ENCODE measurements around the gene C3orf33. TPM values are rescaled to one million over a fixed set of nuclear protein-coding genes. Genes with fewer than 3 reads are reported as not detected.
A peak's percentile ranks its signal among the peaks of the same experiment; 100 is the strongest.

C3orf33 gene
- total and polyA plus RNA-seq, 8 donors: 0.72 to 5.5 (median 1.5) TPM; not detected in 1

DNA sequence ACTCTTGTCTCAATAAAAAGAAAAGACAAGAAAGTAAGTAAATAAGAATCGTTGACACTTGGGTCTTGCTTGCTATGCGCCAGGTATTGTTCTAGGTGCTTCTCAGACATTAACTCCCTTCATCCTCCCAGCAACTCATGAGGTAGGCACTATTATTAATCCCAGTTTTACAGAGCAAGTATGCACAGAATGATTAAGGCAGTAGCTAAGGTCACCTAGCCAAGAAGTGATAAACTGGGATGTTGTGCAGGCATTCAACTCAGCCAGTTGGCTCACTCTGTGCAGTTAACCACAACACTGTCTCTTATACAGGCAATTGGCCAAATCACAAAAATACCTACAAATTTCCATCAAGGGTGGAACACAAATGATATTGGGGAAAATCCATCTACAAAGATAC lies 1.7 kb upstream of the C3orf33 start:
- WGBS, 5 donors: 69 to 86% (median 77%) methylated on average over 2 of the region's 2 CpGs
- no peak for DNase-seq
- Histone ChIP-seq H3K36me3 (peaks cover 0 to 5% (median 0%) of the 10 kb centered on the region in 4 donors), H3K27me3 (no peaks in the 10 kb centered on the region), H3K9me3 (no peaks in the 10 kb centered on the region), H3K4me3 (no peak overlapping the region), H3K27ac (no peak overlapping the region), H3K4me1 (peaks cover 0 to 14% (median 11%) of the 10 kb centered on the region in 4 donors)
- TF ChIP-seq POLR2A (IDR thresholded peaks at IDR 0.05) (no peak), POLR2AphosphoS5 (IDR thresholded peaks at IDR 0.05) (no peak), EP300 (IDR thresholded peaks at IDR 0.05) (no peak)
- TF ChIP-seq, protein P1, sequence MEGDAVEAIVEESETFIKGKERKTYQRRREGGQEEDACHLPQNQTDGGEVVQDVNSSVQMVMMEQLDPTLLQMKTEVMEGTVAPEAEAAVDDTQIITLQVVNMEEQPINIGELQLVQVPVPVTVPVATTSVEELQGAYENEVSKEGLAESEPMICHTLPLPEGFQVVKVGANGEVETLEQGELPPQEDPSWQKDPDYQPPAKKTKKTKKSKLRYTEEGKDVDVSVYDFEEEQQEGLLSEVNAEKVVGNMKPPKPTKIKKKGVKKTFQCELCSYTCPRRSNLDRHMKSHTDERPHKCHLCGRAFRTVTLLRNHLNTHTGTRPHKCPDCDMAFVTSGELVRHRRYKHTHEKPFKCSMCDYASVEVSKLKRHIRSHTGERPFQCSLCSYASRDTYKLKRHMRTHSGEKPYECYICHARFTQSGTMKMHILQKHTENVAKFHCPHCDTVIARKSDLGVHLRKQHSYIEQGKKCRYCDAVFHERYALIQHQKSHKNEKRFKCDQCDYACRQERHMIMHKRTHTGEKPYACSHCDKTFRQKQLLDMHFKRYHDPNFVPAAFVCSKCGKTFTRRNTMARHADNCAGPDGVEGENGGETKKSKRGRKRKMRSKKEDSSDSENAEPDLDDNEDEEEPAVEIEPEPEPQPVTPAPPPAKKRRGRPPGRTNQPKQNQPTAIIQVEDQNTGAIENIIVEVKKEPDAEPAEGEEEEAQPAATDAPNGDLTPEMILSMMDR (IDR thresholded peaks at IDR 0.05): no peak
- intact Hi-C loops (cut with DNase I; ENCODE audit: low total_unique reads): no loop called here

DNA sequence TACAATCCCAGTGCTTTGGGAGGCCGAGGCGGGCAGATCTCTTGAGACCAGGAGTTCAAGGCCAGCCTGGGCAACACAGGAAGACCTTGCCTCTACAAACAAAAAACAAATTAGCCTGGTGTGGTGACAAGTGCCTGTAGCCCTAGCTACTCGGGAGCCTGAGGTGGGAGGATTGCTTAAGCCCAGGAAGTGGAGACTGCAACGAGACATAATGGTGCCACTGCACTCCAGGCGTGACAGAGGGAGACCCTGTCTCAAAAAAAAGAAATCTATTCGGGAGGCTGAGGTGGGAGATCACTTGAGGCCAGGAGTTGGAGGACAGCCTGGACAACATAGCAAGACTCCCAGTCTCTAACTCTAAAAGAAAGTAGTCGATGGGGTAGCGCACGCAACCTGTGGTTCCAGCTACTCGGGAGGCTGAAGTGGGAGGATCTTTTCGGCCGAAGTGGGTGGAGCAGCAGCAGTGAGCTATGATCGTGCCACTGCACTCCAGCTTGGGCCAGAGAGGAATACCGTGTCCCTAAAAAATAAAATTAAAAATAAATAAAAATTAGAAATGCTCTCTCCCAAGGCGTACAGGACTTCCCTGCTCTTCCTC lies 775 bp downstream of the C3orf33 start:
- Histone ChIP-seq H3K4me1 (peaks cover 0 to 14% (median 11%) of the 10 kb centered on the region in 4 donors), H3K36me3 (peaks cover 0 to 5% (median 0%) of the 10 kb centered on the region in 4 donors), H3K4me3 (peak overlapping the region; percentile 74 to 91 (median 86)), H3K27me3 (no peaks in the 10 kb centered on the region), H3K9me3 (no peaks in the 10 kb centered on the region), H3K27ac (peak overlapping the region in 4 of 5 donors; percentile 84 to 95 (median 86))
- peak; percentile 46 to 54 for DNase-seq
- intact Hi-C loops (cut with DNase I; ENCODE audit: low total_unique reads): no loop called here
- no peak for TF ChIP-seq POLR2AphosphoS5 (IDR thresholded peaks at IDR 0.05)
- TF ChIP-seq EP300 (IDR thresholded peaks at IDR 0.05): no peak
- no peak for TF ChIP-seq POLR2A (IDR thresholded peaks at IDR 0.05)
- TF ChIP-seq, protein P1 (IDR thresholded peaks at IDR 0.05): no peak
- 40 to 50% (median 44%) methylated on average over 14 to 15 of the region's 15 CpGs for WGBS, 5 donors

DNA sequence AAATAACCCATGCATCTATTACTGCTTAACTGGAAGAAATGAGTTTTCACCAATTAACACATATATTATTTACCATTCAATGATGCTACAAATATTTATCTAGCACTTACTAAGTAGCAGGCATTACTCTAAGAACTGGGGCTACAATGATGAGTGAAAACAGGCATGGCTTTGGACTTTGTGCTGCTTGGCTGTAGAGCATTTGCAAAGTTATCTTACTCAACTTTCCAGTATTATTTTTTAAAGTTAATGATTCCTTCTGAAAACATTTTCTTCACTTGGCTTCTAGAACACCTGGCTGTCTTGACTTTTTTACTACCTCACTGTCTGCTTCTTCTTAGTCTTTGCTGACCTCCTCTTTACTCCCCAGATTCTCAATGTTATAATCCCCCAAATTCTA lies 1.8 kb downstream of the C3orf33 start:
- H3K4me3 ChIP-seq: no peak overlapping the region
- intact Hi-C loops (cut with DNase I; ENCODE audit: low total_unique reads): no loop called here
- no peak overlapping the region for H3K27ac ChIP-seq
- no peaks in the 10 kb centered on the region for H3K9me3 ChIP-seq
- TF ChIP-seq EP300 (IDR thresholded peaks at IDR 0.05): no peak
- no peak for TF ChIP-seq POLR2AphosphoS5 (IDR thresholded peaks at IDR 0.05)
- TF ChIP-seq, protein P1 (IDR thresholded peaks at IDR 0.05): no peak
- no peak for TF ChIP-seq POLR2A (IDR thresholded peaks at IDR 0.05)
- no peaks in the 10 kb centered on the region for H3K27me3 ChIP-seq
- DNase-seq: no peak
- peaks cover 0 to 14% (median 11%) of the 10 kb centered on the region in 4 donors for H3K4me1 ChIP-seq
- peaks cover 0 to 10% (median 0%) of the 10 kb centered on the region in 4 donors for H3K36me3 ChIP-seq

DNA sequence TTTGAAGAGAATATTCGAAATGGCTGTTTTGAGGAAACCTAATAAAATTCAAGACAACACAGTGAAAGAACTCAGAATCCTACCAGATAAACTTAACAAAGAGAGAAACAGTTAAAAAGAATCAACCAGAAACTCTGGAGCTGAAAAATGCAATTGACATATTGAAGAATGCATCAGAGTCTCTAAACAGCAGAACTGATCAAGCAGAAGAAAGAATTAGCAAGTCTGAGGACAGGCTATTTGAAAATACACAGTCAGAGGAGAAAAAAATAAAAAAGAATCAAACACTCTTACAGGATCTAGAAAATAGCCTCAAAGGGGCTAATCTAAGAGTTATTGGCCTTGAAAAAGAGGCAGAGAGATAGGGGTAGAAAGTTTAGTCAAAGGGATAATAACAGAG lies 13.5 kb downstream of the C3orf33 start:
- 91 to 98% (median 93%) methylated on average over 1 of the region's 1 CpG for WGBS, 5 donors
- Histone ChIP-seq H3K27ac (no peak overlapping the region), H3K36me3 (peaks cover 0 to 27% (median 13%) of the 10 kb centered on the region in 4 donors), H3K9me3 (no peaks in the 10 kb centered on the region), H3K27me3 (no peaks in the 10 kb centered on the region), H3K4me1 (no peaks in the 10 kb centered on the region), H3K4me3 (no peak overlapping the region)
- TF ChIP-seq EP300 (IDR thresholded peaks at IDR 0.05) (no peak), POLR2A (IDR thresholded peaks at IDR 0.05) (no peak), POLR2AphosphoS5 (IDR thresholded peaks at IDR 0.05) (no peak)
- TF ChIP-seq, protein P1 (IDR thresholded peaks at IDR 0.05): no peak
- DNase-seq: no peak
- intact Hi-C loops (cut with DNase I; ENCODE audit: low total_unique reads): no loop called here

All from stomach (tissue), 9 donors.